Renal cortical epithelial cell (primary cell): ENCODE results near the gene ZNF223. TPM values are rescaled to one million over a fixed set of nuclear protein-coding genes. Genes with fewer than 3 reads are reported as not detected.

Source experiments
- DNase-seq: peaks from one replicate; pipeline ENCODE4 v3.0.0-alpha.2; 2011; ENCODE audit warnings: low read depth
- total RNA-seq: library from RNA; depleted of rRNA; stranded (reverse); fragments of >200 nt; gene quantifications from 2 replicates; pipeline ENCODE4 v1.2.3, GENCODE V29; 2014

The ZNF223 gene
- total RNA-seq, 1 donor from 2014 or later, result 9.4 TPM

DNA sequence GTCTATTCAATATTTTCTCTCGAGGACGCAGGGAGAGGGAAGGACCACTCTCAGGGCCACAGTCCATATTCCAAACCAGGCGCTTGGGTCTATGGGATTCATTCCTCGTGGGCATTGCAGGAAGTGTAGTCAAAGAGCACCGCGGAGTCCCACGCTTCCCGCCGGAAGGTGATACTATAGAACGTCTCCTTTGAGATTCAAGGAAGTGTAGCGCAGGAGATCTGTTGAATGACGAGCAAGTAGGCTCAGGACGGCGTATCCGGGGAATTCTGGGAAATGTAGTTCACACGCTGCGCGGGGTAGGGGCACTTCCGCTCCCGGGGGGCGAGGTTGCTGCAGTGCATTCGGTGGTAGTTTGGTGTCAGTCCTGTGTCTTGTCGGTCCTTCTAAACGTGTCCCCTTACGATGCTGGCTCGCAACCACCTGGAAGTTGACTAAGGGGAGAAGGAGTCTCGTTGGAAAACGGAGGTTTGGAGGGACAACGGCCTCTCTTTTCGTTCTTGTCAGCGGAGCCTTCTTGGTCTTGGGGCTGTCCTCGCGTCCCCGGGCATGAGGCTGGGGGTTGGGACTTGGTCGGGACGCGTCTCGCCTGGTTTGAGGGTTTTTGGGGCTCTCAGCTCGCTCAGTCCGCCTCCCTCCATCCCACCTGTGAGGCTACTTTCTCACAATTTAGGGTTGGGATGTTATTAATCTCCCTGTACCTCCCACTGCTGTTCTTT is 20.1 kb downstream of the ZNF223 start, which contains the start of gene ZNF284:
Gene ZNF284, plus strand, starts transcription at position 336 of the 719 bp plus-strand sequence. CDS start 4,231 bp downstream, outside the sequence.
- peak; percentile 88 for DNase-seq

GRCh38 chr19:44072543-44073401 is 20.9 kb downstream of the ZNF223 start:
- peak; percentile 6 for DNase-seq

DNA sequence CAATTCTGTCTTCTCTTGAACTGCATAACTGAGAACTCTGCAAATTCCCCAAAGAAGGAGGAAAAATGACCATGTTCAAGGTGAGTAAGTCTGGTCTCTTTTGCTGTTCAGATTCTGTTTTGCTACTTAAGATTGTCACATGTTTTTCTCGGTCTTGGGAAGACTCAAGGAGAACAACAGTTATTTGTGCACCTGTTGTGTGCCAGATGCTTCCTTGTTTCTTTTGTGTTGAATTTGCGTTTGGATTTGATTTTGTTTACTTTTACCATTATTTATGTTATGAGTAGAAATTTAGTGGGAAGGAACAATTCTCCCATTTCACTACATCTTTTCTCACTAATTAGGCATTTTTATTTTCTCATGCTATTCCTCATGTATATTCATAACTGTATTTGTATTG is 24.5 kb downstream of the ZNF223 start:
- no peak for DNase-seq

- DNase-seq, result no peak
Observed at GRCh38 chr19:44092108-44092507, 40.3 kb downstream of the ZNF223 start.

- peak; percentile 84 for DNase-seq
Observed at GRCh38 chr19:44093931-44094765, 42.3 kb downstream of the ZNF223 start, which contains the start of gene ZNF224. Gene ZNF224, plus strand, starts transcription at chr19:44094361. Its CDS starts 3,513 bp downstream, at chr19:44097874.

DNA sequence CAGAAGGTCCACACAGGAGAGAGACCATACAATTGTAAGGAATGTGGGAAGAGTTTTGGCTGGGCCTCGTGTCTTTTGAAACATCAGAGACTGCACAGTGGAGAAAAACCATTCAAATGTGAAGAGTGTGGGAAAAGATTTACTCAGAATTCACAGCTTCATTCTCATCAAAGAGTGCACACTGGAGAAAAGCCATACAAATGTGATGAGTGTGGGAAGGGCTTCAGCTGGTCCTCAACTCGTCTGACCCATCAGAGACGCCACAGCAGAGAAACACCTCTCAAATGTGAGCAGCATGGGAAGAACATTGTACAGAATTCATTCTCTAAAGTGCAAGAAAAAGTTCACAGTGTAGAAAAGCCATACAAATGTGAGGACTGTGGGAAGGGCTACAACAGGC is 55.9 kb downstream of the ZNF223 start:
- no peak for DNase-seq

DNA sequence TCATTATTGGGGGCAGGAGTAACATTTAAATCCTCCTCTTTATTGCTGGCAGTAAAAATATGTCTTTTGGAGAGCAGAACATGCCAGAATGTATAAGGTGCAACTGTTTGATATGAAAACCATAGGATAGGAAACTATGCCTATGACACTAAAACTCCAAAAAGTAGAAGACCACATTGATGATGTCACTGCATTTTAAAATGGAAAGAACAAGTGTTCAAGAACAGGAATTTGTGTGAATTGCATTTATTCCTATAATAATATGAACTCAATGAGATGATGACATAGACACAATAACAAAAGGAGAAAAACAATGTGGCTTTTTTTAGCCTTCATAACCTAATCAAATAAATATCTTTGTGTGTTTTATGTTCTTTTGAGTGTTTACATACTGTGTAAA is 57.6 kb downstream of the ZNF223 start:
- DNase-seq, result no peak

- peak; percentile 78 for DNase-seq
Observed at GRCh38 chr19:44111910-44112463, 60.2 kb downstream of the ZNF223 start.

GRCh38 chr19:44112802-44113137 is 60.9 kb downstream of the ZNF223 start:
- DNase-seq, result no peak

- peak; percentile 98 for DNase-seq
Observed at GRCh38 chr19:44113138-44113783, 61.4 kb downstream of the ZNF223 start, which contains the start of gene ZNF225. Gene ZNF225, plus strand, starts transcription at chr19:44113399. Its CDS starts 2,429 bp downstream, at chr19:44115828.

GRCh38 chr19:44113784-44114390 is 62.1 kb downstream of the ZNF223 start:
- no peak for DNase-seq

Other genes with a start within 250 kb of the ZNF223 start
- gene LYPD5, start 249.6 kb upstream of the ZNF223 start, total RNA-seq, result 0.35 TPM in 2 replicates
- gene ZNF283, start 224.7 kb upstream of the ZNF223 start, total RNA-seq, result 5.4 and 20.7 TPM in 2 replicates
- gene ZNF404, start 168.1 kb upstream of the ZNF223 start, total RNA-seq, result 2.6 and 6.0 TPM in 2 replicates
- gene ZNF45, start 116.8 kb upstream of the ZNF223 start, total RNA-seq, result 12.3 and 24.2 TPM in 2 replicates
- gene ZNF221, start 100.8 kb upstream of the ZNF223 start, total RNA-seq, result 4.0 and 13.7 TPM in 2 replicates
- gene ZNF155, start 67.8 kb upstream of the ZNF223 start, total RNA-seq, result 7.6 and 11.9 TPM in 2 replicates
- 3.3 and 5.0 TPM in 2 replicates for gene ZNF230, start 49.1 kb upstream of the ZNF223 start, total RNA-seq
- 4.5 and 5.9 TPM in 2 replicates for gene ZNF222, start 26.7 kb upstream of the ZNF223 start, total RNA-seq
- gene ZNF284, start 20.1 kb downstream of the ZNF223 start, total RNA-seq, result 2.1 and 4.4 TPM in 2 replicates
- gene ZNF224, start 42.3 kb downstream of the ZNF223 start, total RNA-seq, result 19.1 and 41.5 TPM in 2 replicates
- gene ZNF225, start 61.4 kb downstream of the ZNF223 start, total RNA-seq, result 3.5 and 9.2 TPM in 2 replicates
- 6.1 and 16.4 TPM in 2 replicates for gene ZNF234, start 89.5 kb downstream of the ZNF223 start, total RNA-seq
- 13.2 and 25.1 TPM in 2 replicates for gene ZNF226, start 113.1 kb downstream of the ZNF223 start, total RNA-seq
- 17.9 and 24.7 TPM in 2 replicates for gene ZNF227, start 160.5 kb downstream of the ZNF223 start, total RNA-seq
- gene ZNF233, start 207.8 kb downstream of the ZNF223 start, total RNA-seq, result 0.69 and 2.9 TPM in 2 replicates